ENCODE data around the gene RASL11A. TPM values are rescaled to one million over a fixed set of nuclear protein-coding genes. Genes with fewer than 3 reads are reported as not detected.

The RASL11A gene
- total and polyA plus RNA-seq, 2 experiments from 2014 or later = 6.3 to 18.8 TPM

DNA sequence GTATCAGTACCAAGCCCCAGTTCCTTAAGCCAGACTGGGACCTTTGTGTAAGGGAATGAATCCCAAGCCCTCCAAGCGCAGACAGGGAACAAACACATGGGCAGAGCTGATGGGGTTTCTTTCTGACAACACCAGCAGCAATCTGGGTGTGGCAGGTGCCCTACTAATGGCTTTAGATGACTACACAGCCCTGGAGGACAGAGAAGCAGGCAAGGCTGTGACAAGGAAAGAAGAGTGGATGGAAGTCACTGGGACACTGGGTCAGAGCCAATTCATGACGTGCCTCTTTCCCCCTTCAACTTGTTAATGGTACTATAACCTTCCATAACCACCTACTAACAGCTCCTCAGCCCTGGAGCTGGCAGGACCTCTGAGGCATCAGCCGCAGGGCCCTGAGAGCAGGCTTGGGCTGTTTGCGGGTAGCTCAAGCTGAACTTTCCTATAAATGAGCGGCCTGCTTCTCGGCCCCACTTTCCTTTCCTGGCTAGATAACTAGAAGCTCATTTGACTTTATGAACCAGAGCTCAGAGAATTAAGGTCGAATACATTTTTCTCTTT is 38.9 kb downstream of the RASL11A start:
- H3K9me2 ChIP-seq (replicated peaks; ENCODE audit: insufficient read depth) = no peaks in the 10 kb centered on the region
- no peaks in the 10 kb centered on the region for H3K27me3 ChIP-seq
- no peak for DNase-seq (ENCODE audit: low spot score)
- H3K36me3 ChIP-seq (replicated peaks; ENCODE audit: insufficient read depth, low read depth) = no peaks in the 10 kb centered on the region
- H3K4me3 ChIP-seq = no peak overlapping the region
- TF ChIP-seq, protein P1, sequence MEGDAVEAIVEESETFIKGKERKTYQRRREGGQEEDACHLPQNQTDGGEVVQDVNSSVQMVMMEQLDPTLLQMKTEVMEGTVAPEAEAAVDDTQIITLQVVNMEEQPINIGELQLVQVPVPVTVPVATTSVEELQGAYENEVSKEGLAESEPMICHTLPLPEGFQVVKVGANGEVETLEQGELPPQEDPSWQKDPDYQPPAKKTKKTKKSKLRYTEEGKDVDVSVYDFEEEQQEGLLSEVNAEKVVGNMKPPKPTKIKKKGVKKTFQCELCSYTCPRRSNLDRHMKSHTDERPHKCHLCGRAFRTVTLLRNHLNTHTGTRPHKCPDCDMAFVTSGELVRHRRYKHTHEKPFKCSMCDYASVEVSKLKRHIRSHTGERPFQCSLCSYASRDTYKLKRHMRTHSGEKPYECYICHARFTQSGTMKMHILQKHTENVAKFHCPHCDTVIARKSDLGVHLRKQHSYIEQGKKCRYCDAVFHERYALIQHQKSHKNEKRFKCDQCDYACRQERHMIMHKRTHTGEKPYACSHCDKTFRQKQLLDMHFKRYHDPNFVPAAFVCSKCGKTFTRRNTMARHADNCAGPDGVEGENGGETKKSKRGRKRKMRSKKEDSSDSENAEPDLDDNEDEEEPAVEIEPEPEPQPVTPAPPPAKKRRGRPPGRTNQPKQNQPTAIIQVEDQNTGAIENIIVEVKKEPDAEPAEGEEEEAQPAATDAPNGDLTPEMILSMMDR (IDR thresholded peaks at IDR 0.05; ENCODE audit: poor library complexity) = no peak
- no peak overlapping the region for H3K27ac ChIP-seq
- H3K4me2 ChIP-seq = no peak overlapping the region
- H4K20me1 ChIP-seq (ENCODE audit: insufficient read depth, poor library complexity, severe bottlenecking) = no peaks in the 10 kb centered on the region
- WGBS (ENCODE audit: low lambda C conversion rate, missing lambda C conversion rate) = 79% methylated on average over 7 of the region's 7 CpGs
- no peaks in the 10 kb centered on the region for H3K4me1 ChIP-seq (ENCODE audit: insufficient read depth)
- H3K9me3 ChIP-seq (ENCODE audit: low read depth) = no peaks in the 10 kb centered on the region
- no peak overlapping the region for H2AFZ ChIP-seq
- no peaks in the 10 kb centered on the region for H3K79me2 ChIP-seq

DNA sequence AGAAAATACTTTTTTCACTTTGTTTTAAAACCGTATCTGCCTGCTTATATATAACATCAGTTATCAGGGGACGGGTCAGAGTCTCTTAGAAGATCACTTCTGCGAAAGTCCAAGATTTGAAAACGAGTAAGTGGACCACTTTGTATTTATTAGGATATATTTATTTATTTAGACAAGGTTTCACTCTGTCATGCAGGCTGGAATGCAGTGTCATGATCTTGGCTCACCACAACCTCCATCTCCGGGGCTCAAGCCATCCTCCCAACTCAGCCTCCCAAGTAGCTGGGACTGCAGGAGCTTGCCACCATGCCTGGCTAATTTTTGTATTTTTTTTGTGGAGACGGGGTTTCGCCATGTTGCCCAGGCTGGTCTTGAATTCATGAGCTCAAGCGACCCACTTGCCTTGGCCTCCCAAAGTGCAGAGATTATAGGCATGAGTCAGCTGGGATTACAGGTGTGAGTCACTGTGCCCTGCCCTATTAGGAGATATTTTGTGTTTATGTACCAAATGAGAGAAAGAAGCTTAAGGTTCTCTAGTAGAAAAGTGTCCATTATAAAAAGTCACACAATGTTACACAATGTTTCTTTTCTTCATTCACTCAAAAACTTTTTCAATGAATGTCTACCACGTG is 39.5 kb downstream of the RASL11A start:
- Histone ChIP-seq H3K4me3 (no peak overlapping the region), H2AFZ (no peak overlapping the region), H3K27ac (no peak overlapping the region), H3K9me2 (replicated peaks; ENCODE audit: insufficient read depth) (no peaks in the 10 kb centered on the region), H3K27me3 (no peaks in the 10 kb centered on the region), H3K9me3 (ENCODE audit: low read depth) (no peaks in the 10 kb centered on the region), H3K79me2 (no peaks in the 10 kb centered on the region), H3K36me3 (replicated peaks; ENCODE audit: insufficient read depth, low read depth) (no peaks in the 10 kb centered on the region), H4K20me1 (ENCODE audit: insufficient read depth, poor library complexity, severe bottlenecking) (no peaks in the 10 kb centered on the region), H3K4me2 (no peak overlapping the region), H3K4me1 (ENCODE audit: insufficient read depth) (no peaks in the 10 kb centered on the region)
- TF ChIP-seq EZH2 (IDR thresholded peaks at IDR 0.05; ENCODE audit: borderline replicate concordance) = no peak
- no peak for TF ChIP-seq EZH2phosphoT487 (IDR thresholded peaks at IDR 0.05; ENCODE audit: low read depth, severe bottlenecking, unreplicated experiment)
- TF ChIP-seq, protein P1 (IDR thresholded peaks at IDR 0.05; ENCODE audit: poor library complexity) = no peak
- no peak for DNase-seq (ENCODE audit: low spot score)
- WGBS (ENCODE audit: low lambda C conversion rate, missing lambda C conversion rate) = 77% methylated on average over 9 of the region's 9 CpGs

DNA sequence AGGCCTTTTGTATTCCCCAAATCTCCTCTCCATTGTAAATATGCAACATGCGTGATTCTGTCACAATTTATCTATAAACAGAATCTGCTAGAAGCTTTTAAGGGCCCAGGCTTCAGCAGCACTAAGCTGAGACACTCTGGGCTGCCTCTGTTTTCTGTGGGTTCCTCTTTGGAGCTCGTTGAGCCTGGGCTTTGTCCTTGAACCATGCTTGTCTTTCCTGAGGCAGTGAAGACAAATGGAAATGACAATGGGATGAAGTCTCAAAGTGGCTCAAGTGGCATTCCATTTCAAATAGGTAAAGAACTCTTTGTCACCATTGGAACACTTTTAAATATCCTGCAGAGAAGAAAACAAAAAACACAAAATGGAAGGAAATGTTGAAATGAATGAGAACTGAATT is 40.3 kb downstream of the RASL11A start:
- no peaks in the 10 kb centered on the region for H3K9me2 ChIP-seq (replicated peaks; ENCODE audit: insufficient read depth)
- WGBS (ENCODE audit: low lambda C conversion rate, missing lambda C conversion rate) = 58% methylated on average over 2 of the region's 2 CpGs

More for the DNA sequence above, 40.3 kb downstream of the RASL11A start:
- Histone ChIP-seq H3K4me1 (ENCODE audit: insufficient read depth) (no peaks in the 10 kb centered on the region), H2AFZ (no peak overlapping the region), H3K27ac (no peak overlapping the region), H3K9me3 (ENCODE audit: low read depth) (no peaks in the 10 kb centered on the region), H3K4me3 (no peak overlapping the region), H4K20me1 (ENCODE audit: insufficient read depth, poor library complexity, severe bottlenecking) (no peaks in the 10 kb centered on the region), H3K27me3 (no peaks in the 10 kb centered on the region), H3K36me3 (replicated peaks; ENCODE audit: insufficient read depth, low read depth) (no peaks in the 10 kb centered on the region), H3K4me2 (no peak overlapping the region), H3K79me2 (no peaks in the 10 kb centered on the region)
- TF ChIP-seq EZH2 (IDR thresholded peaks at IDR 0.05; ENCODE audit: borderline replicate concordance) (no peak), EZH2phosphoT487 (IDR thresholded peaks at IDR 0.05; ENCODE audit: low read depth, severe bottlenecking, unreplicated experiment) (no peak)
- TF ChIP-seq, protein P1 (IDR thresholded peaks at IDR 0.05; ENCODE audit: poor library complexity) = no peak
- DNase-seq (ENCODE audit: low spot score) = no peak
